ENCODE data around the gene KDM2A.
"Not testable (repeated sequence)": the region's sequence is repeated elsewhere in the genome, so short reads cannot be mapped to it uniquely, and the experiment has no call there.

Gene KDM2A

GRCh38 chr11:67209222-67209621, 90.2 kb downstream of the KDM2A start:
- not testable (repeated sequence) for H3K4me3 Mint-ChIP-seq; H3K27ac Mint-ChIP-seq; DNase-seq; H3K9me3 Mint-ChIP-seq; H3K27me3 Mint-ChIP-seq; ATAC-seq (replicated peaks)
- Mint-ChIP-seq H3K36me3 (peaks cover 33 to 44% of the 10 kb centered on the region in 2 donors), H3K4me1 (peaks cover 13 to 22% of the 10 kb centered on the region in 2 donors)

- Mint-ChIP-seq H3K27ac (no peak overlapping the region), H3K4me1 (peaks cover 13 to 22% of the 10 kb centered on the region in 2 donors), H3K4me3 (no peak overlapping the region), H3K9me3 (no peaks in the 10 kb centered on the region), H3K36me3 (peaks cover 36 to 47% of the 10 kb centered on the region in 2 donors), H3K27me3 (no peaks in the 10 kb centered on the region)
- no peak for ATAC-seq (replicated peaks)
- DNase-seq = no peak
These were observed 92.8 kb downstream of the KDM2A start for GRCh38 chr11:67211656-67212436.

GRCh38 chr11:67213178-67213621, 94.1 kb downstream of the KDM2A start:
- Mint-ChIP-seq H3K4me3 (no peak overlapping the region), H3K27ac (peak overlapping the region; percentile 37), H3K36me3 (peaks cover 32 to 40% of the 10 kb centered on the region in 2 donors), H3K4me1 (peaks cover 13 to 22% of the 10 kb centered on the region in 2 donors), H3K27me3 (no peaks in the 10 kb centered on the region), H3K9me3 (no peaks in the 10 kb centered on the region)
- ATAC-seq (replicated peaks) = peak; percentile 95 to 97
- peak; percentile 2 for DNase-seq

GRCh38 chr11:67227726-67228125, 108.7 kb downstream of the KDM2A start:
- H3K9me3 Mint-ChIP-seq = no peaks in the 10 kb centered on the region

GRCh38 chr11:67230406-67230805, 111.3 kb downstream of the KDM2A start:
- no peak overlapping the region for H3K4me3 Mint-ChIP-seq
- no peak for DNase-seq
- H3K4me1 Mint-ChIP-seq = peaks cover 0 to 4% of the 10 kb centered on the region in 2 donors
- no peak overlapping the region for H3K27ac Mint-ChIP-seq
- ATAC-seq (replicated peaks) = no peak
- H3K9me3 Mint-ChIP-seq = no peaks in the 10 kb centered on the region
- H3K36me3 Mint-ChIP-seq = peaks cover 39% of the 10 kb centered on the region in 2 donors
- H3K27me3 Mint-ChIP-seq = no peaks in the 10 kb centered on the region

More at GRCh38 chr11:67227726-67228125, 108.7 kb downstream of the KDM2A start:
- Mint-ChIP-seq H3K4me3 (no peak overlapping the region), H3K27ac (no peak overlapping the region), H3K4me1 (no peaks in the 10 kb centered on the region), H3K36me3 (peaks cover 28 to 29% of the 10 kb centered on the region in 2 donors), H3K27me3 (no peaks in the 10 kb centered on the region)
- ATAC-seq (replicated peaks) (no peak), DNase-seq (no peak)

GRCh38 chr11:67230886-67231285, 111.8 kb downstream of the KDM2A start:
- Mint-ChIP-seq H3K27me3 (no peaks in the 10 kb centered on the region), H3K4me3 (no peak overlapping the region), H3K4me1 (peaks cover 0 to 4% of the 10 kb centered on the region in 2 donors), H3K36me3 (peaks cover 39 to 41% of the 10 kb centered on the region in 2 donors), H3K27ac (no peak overlapping the region), H3K9me3 (no peaks in the 10 kb centered on the region)
- no peak for ATAC-seq (replicated peaks)
- DNase-seq = no peak

- Mint-ChIP-seq H3K9me3 (no peaks in the 10 kb centered on the region), H3K27ac (peak overlapping the region; percentile 15), H3K27me3 (no peaks in the 10 kb centered on the region), H3K4me1 (peaks cover 2 to 5% of the 10 kb centered on the region in 2 donors), H3K36me3 (peaks cover 25 to 26% of the 10 kb centered on the region in 2 donors), H3K4me3 (no peak overlapping the region)
- DNase-seq = no peak
- peak in 1 of 2 donors; percentile 66 for ATAC-seq (replicated peaks)
These were observed 114.6 kb downstream of the KDM2A start for GRCh38 chr11:67233584-67234190.

GRCh38 chr11:67234571-67234970, 115.5 kb downstream of the KDM2A start:
- not testable (repeated sequence) for H3K27ac Mint-ChIP-seq; H3K4me3 Mint-ChIP-seq; H3K9me3 Mint-ChIP-seq; ATAC-seq (replicated peaks); DNase-seq; H3K27me3 Mint-ChIP-seq
- H3K36me3 Mint-ChIP-seq = peaks cover 22 to 25% of the 10 kb centered on the region in 2 donors
- peaks cover 11 to 14% of the 10 kb centered on the region in 2 donors for H3K4me1 Mint-ChIP-seq

GRCh38 chr11:67237574-67237973, 118.5 kb downstream of the KDM2A start:
- no peaks in the 10 kb centered on the region for H3K9me3 Mint-ChIP-seq
- DNase-seq (no peak), ATAC-seq (replicated peaks) (no peak)
- H3K27me3 Mint-ChIP-seq = no peaks in the 10 kb centered on the region
- no peak overlapping the region for H3K27ac Mint-ChIP-seq
- no peak overlapping the region for H3K4me3 Mint-ChIP-seq
- H3K36me3 Mint-ChIP-seq = peaks cover 38 to 43% of the 10 kb centered on the region in 2 donors
- H3K4me1 Mint-ChIP-seq = peaks cover 29 to 38% of the 10 kb centered on the region in 2 donors

- Mint-ChIP-seq H3K27ac (peak overlapping the region; percentile 100), H3K4me3 (peak overlapping the region; percentile 99 to 100), H3K4me1 (peaks cover 35 to 53% of the 10 kb centered on the region in 2 donors), H3K27me3 (no peaks in the 10 kb centered on the region), H3K36me3 (peaks cover 46 to 48% of the 10 kb centered on the region in 2 donors), H3K9me3 (no peaks in the 10 kb centered on the region)
- DNase-seq (no peak), ATAC-seq (replicated peaks) (no peak)
These were observed 120.1 kb downstream of the KDM2A start for GRCh38 chr11:67238894-67239782.

GRCh38 chr11:67239783-67240575, 120.9 kb downstream of the KDM2A start:
- Mint-ChIP-seq H3K9me3 (no peaks in the 10 kb centered on the region), H3K27me3 (no peaks in the 10 kb centered on the region), H3K4me1 (peaks cover 35 to 58% of the 10 kb centered on the region in 2 donors), H3K36me3 (peaks cover 44 to 48% of the 10 kb centered on the region in 2 donors), H3K27ac (peak overlapping the region; percentile 100), H3K4me3 (peak overlapping the region; percentile 99 to 100)
- DNase-seq = peak; percentile 94
- peak; percentile 87 to 91 for ATAC-seq (replicated peaks)

- H3K4me3 Mint-ChIP-seq = peak overlapping the region; percentile 99 to 100
- no peaks in the 10 kb centered on the region for H3K27me3 Mint-ChIP-seq
- ATAC-seq (replicated peaks) = peak; percentile 74 to 75
- H3K9me3 Mint-ChIP-seq = no peaks in the 10 kb centered on the region
- DNase-seq = peak; percentile 84
- peaks cover 46 to 56% of the 10 kb centered on the region in 2 donors for H3K36me3 Mint-ChIP-seq
- peak overlapping the region; percentile 100 for H3K27ac Mint-ChIP-seq
- H3K4me1 Mint-ChIP-seq = peaks cover 38 to 58% of the 10 kb centered on the region in 2 donors
These were observed 121.7 kb downstream of the KDM2A start for GRCh38 chr11:67240576-67241389.

- Mint-ChIP-seq H3K9me3 (no peaks in the 10 kb centered on the region), H3K27me3 (no peaks in the 10 kb centered on the region), H3K27ac (peak overlapping the region; percentile 81), H3K36me3 (peaks cover 46 to 64% of the 10 kb centered on the region in 2 donors), H3K4me3 (peak overlapping the region; percentile 99 to 100), H3K4me1 (peaks cover 40 to 58% of the 10 kb centered on the region in 2 donors)
- no peak for ATAC-seq (replicated peaks)
- no peak for DNase-seq
These were observed 123.5 kb downstream of the KDM2A start for GRCh38 chr11:67242548-67242947.

Measured in stimulated activated naive B cell treated with anti-CD40 and anti-IgM and Interleukin-4, amounts not matched to agents 10 μg/mL and 1 μg/mL and 100 μg/mL, for 72 hours (primary cell).